Heart left ventricle (tissue), 13 donors: ENCODE results near the gene TFDP3.

Experiments used
- POLR2A ChIP-seq, 2 donors: fragments of 450-650 bp; IDR thresholded peaks; one replicate each; pipeline ENCODE4 v1.6.1; 2017; ENCODE audit warnings: antibody characterized with exemption in 2 of 2, mild to moderate bottlenecking in 2 of 2, moderate library complexity in 2 of 2
- TF ChIP-seq, protein P1 (sequence below), 12 donors: fragments of 200-600 bp; sonication (generic) in 4 of 12; IDR thresholded peaks; one replicate each; pipeline versions ENCODE4 v1.5.0 to v1.8.0; 2018 to 2022; ENCODE audit warnings: antibody characterized with exemption in 12 of 12, mild to moderate bottlenecking in 5 of 12
- donor health status: ischemic (EF 13 %, LVEDD 7.1; RV severe dilation, severe dysfunction).
- donor health status: DM: no; HTN: yes; CAD: no.
- donor health status: DM: no; HTN: no; CAD: no.
- donor health status: ischemic (EF 25% LVEDD 6.9; RV normal size, moderate dysfunction).
- donor health status: ischemic (EF 25% LVEDD 5.7; RV mildly dilated, moderate dysfunction).
- donor health status: ischemic (EF 35%, LVEDD 5.7; RV mildly dilated, moderate dysfunction).
- donor health status: nonischemic (EF 11% LVEDD 7.7; RV severe dilation, severe dysfunction).
- donor health status: DM: yes; HTN: yes; CAD: no.
- donor health status: PGD.
- donor health status: ischemic (EF 29% LVEDD 5.4; RV normal size, mild dysfunction).
- donor health status: nonischemic (EF 23%, LVEDD 6.1; RV moderate dilation, normal function).

DNA sequence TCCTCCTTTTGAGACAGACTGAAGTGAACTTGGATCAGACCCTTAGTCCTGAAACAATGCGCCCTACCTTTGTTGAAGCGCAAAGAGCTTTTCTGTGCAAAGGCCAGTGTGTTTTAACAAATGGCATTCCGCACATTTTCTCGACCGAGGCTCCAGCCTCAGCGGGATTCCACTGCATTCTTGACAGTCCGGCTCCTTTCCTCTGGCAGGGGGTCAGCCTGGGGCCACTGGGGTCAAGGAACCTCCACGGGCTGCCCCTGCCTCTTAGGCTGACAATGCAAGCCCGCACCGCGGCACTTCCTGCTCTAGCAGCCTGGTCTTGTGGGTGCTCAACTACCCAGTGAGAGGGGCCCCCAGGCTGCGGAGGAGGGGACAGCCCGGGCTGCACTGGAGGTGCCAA is 47.2 kb upstream of the TFDP3 start:
- TF ChIP-seq, protein P1, sequence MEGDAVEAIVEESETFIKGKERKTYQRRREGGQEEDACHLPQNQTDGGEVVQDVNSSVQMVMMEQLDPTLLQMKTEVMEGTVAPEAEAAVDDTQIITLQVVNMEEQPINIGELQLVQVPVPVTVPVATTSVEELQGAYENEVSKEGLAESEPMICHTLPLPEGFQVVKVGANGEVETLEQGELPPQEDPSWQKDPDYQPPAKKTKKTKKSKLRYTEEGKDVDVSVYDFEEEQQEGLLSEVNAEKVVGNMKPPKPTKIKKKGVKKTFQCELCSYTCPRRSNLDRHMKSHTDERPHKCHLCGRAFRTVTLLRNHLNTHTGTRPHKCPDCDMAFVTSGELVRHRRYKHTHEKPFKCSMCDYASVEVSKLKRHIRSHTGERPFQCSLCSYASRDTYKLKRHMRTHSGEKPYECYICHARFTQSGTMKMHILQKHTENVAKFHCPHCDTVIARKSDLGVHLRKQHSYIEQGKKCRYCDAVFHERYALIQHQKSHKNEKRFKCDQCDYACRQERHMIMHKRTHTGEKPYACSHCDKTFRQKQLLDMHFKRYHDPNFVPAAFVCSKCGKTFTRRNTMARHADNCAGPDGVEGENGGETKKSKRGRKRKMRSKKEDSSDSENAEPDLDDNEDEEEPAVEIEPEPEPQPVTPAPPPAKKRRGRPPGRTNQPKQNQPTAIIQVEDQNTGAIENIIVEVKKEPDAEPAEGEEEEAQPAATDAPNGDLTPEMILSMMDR (IDR thresholded peaks at IDR 0.05): no peak
- TF ChIP-seq POLR2A (IDR thresholded peaks at IDR 0.05): no peak
